A549 (cell line): ENCODE data around the gene C1QTNF4. TPM values are rescaled to one million over a fixed set of nuclear protein-coding genes. Genes with fewer than 3 reads are reported as not detected.

Experiments
- ATAC-seq, 2 experiments: fragments of 200-7000 bp in 1 of 2; fragments of >200 bp in 1 of 2; cut with Nextera tagmentation in 1 of 2; cut with Tn5 transposase in 1 of 2; 3 replicates each; pipeline versions ENCODE4 v1.8.0 to v1.9.1; 2018 to 2020; ENCODE audit warnings: mild to moderate bottlenecking in 1 of 2, moderate library complexity in 1 of 2
- CTCF ChIA-PET: fragments of 300-600 bp; sonication (Branson Sonifier 250); formaldehyde crosslinking; extraction: SDS; loops from one replicate; lab custom pipeline; 2021; ENCODE audit warnings: antibody characterized with exemption, inconsistent platforms; lab: Yijun Ruan, JAX
- POLR2A ChIA-PET: fragments of 350-600 bp; formaldehyde crosslinking; extraction: SDS; loops from one replicate; lab custom pipeline; 2021; ENCODE audit warnings: antibody characterized with exemption, inconsistent platforms; lab: Yijun Ruan, JAX
- DNase-seq, 2 experiments: peaks; one replicate each; pipeline versions ENCODE4 v3.0.0 to v3.0.0-alpha.2; 2011 to 2016; ENCODE audit warnings: low read depth in 1 of 2, low spot score in 1 of 2
- FAIRE-seq: peaks from 2 replicates; lab custom pipeline; 2011; peaks lifted over from hg19 to GRCh38; lab: Jason Lieb, UNC
- H3K27ac ChIP-seq, 2 experiments: fragments of >200 bp; sonication (Bioruptor Twin); formaldehyde crosslinking; 3 replicates each; pipeline ENCODE4 v1.5.1; 2016 to 2017
- H3K4me1 ChIP-seq: fragments of >200 bp; sonication (Bioruptor Twin); formaldehyde crosslinking; 3 replicates; pipeline ENCODE4 v1.6.1; 2016
- H3K4me2 ChIP-seq: fragments of >200 bp; sonication (Bioruptor Twin); formaldehyde crosslinking; 3 replicates; pipeline ENCODE4 v1.6.1; 2016
- H3K4me3 ChIP-seq: fragments of >200 bp; sonication (Bioruptor Twin); formaldehyde crosslinking; 3 replicates; pipeline ENCODE4 v1.5.1; 2016
- H3K9me3 ChIP-seq: fragments of >200 bp; sonication (Bioruptor Twin); formaldehyde crosslinking; 3 replicates; pipeline ENCODE4 v1.6.1; 2016
- ATOH8 ChIP-seq: fragments of 250-450 bp; sonication (Bioruptor Pico); IDR thresholded peaks from 2 replicates; pipeline ENCODE4 v1.5.0; 2020; ENCODE audit warnings: low read depth, mild to moderate bottlenecking, moderate library complexity
- CBX2 ChIP-seq: fragments of 200-600 bp; sonication (generic); IDR thresholded peaks from 2 replicates; pipeline ENCODE4 v1.6.1; 2016; ENCODE audit warnings: low read depth, mild to moderate bottlenecking, borderline replicate concordance
- CBX8 ChIP-seq: fragments of 200-600 bp; sonication (generic); IDR thresholded peaks from 2 replicates; pipeline ENCODE4 v1.6.1; 2016
- EHF ChIP-seq: fragments of 250-450 bp; sonication (Bioruptor Pico); IDR thresholded peaks from 2 replicates; pipeline ENCODE4 v1.5.0; 2020; ENCODE audit warnings: mild to moderate bottlenecking
- ESRRA ChIP-seq: fragments of 150-350 bp; IDR thresholded peaks from 2 replicates; pipeline ENCODE4 v1.6.1; 2014; ENCODE audit warnings: mild to moderate bottlenecking, low read length, borderline replicate concordance
- FOSB ChIP-seq: fragments of 250-450 bp; sonication (Bioruptor Pico); IDR thresholded peaks from 2 replicates; pipeline ENCODE4 v1.5.0; 2020; ENCODE audit warnings: mild to moderate bottlenecking, moderate library complexity
- FOSL2 ChIP-seq, 2 experiments: fragments of 450-650 bp in 1 of 2; fragments of >200 bp in 1 of 2; sonication (Bioruptor Twin) in 1 of 2; formaldehyde crosslinking; IDR thresholded peaks; 2 replicates each; pipeline versions ENCODE4 v1.5.0 to v1.6.1; 2016 to 2020; ENCODE audit warnings: mild to moderate bottlenecking in 1 of 2, moderate library complexity in 1 of 2
- FOXS1 ChIP-seq: fragments of 250-450 bp; sonication (Bioruptor Pico); IDR thresholded peaks from 2 replicates; pipeline ENCODE4 v1.5.0; 2020; ENCODE audit warnings: mild to moderate bottlenecking, moderate library complexity
- GATA3 ChIP-seq: IDR thresholded peaks from 2 replicates; pipeline ENCODE4 v1.6.1; 2012; ENCODE audit warnings: borderline replicate concordance
- HEYL ChIP-seq: fragments of 250-450 bp; sonication (Bioruptor Pico); IDR thresholded peaks from 2 replicates; pipeline ENCODE4 v1.8.0; 2021; ENCODE audit warnings: mild to moderate bottlenecking, moderate library complexity
- HOXA7 ChIP-seq: fragments of 250-450 bp; sonication (Bioruptor Pico); IDR thresholded peaks from 2 replicates; pipeline ENCODE4 v1.5.0; 2020; ENCODE audit warnings: mild to moderate bottlenecking, moderate library complexity
- HOXB13 ChIP-seq: fragments of 250-450 bp; sonication (Bioruptor Pico); IDR thresholded peaks from 2 replicates; pipeline ENCODE4 v1.5.0; 2020; ENCODE audit warnings: low read depth, mild to moderate bottlenecking, moderate library complexity
- KDM5A ChIP-seq: fragments of 200-600 bp; sonication (generic); IDR thresholded peaks from 2 replicates; pipeline ENCODE4 v1.6.1; 2016; ENCODE audit warnings: antibody characterized with exemption, mild to moderate bottlenecking
- MAFK ChIP-seq: fragments of 450-650 bp; IDR thresholded peaks from 2 replicates; pipeline ENCODE4 v1.6.1; 2014; ENCODE audit not compliant: partially characterized antibody
- NPAS2 ChIP-seq: fragments of 250-450 bp; sonication (Bioruptor Pico); IDR thresholded peaks from 2 replicates; pipeline ENCODE4 v1.8.0; 2022; ENCODE audit warnings: mild to moderate bottlenecking, moderate library complexity, borderline replicate concordance
- PBX3 ChIP-seq: IDR thresholded peaks from 2 replicates; pipeline ENCODE4 v1.6.1; 2012
- PHF8 ChIP-seq: fragments of 200-600 bp; sonication (generic); IDR thresholded peaks from 2 replicates; pipeline ENCODE4 v1.6.1; 2016; ENCODE audit warnings: low read depth, mild to moderate bottlenecking, antibody characterized with exemption, moderate library complexity, borderline replicate concordance
- RAD21 ChIP-seq, 2 experiments: fragments of >200 bp in 1 of 2; sonication (Bioruptor Twin) in 1 of 2; formaldehyde crosslinking in 1 of 2; IDR thresholded peaks in 1 of 2; conservative IDR thresholded peaks in 1 of 2; 2 replicates in 1 of 2; 3 replicates in 1 of 2; pipeline ENCODE4 v1.6.1; 2012 to 2018; ENCODE audit warnings: inconsistent platforms in 1 of 2
- SMC3 ChIP-seq: fragments of >200 bp; sonication (Bioruptor Twin); formaldehyde crosslinking; IDR thresholded peaks from 3 replicates; pipeline ENCODE4 v1.6.1; 2018; ENCODE audit warnings: inconsistent platforms
- ZC3H11A ChIP-seq: fragments of 450-650 bp; IDR thresholded peaks from 2 replicates; pipeline ENCODE4 v1.6.1; 2014; ENCODE audit warnings: antibody characterized with exemption, mild to moderate bottlenecking
- ZFP36 ChIP-seq: fragments of 450-650 bp; IDR thresholded peaks from 2 replicates; pipeline ENCODE4 v1.6.1; 2014; ENCODE audit warnings: borderline replicate concordance; ENCODE audit not compliant: partially characterized antibody
- ZSCAN20 ChIP-seq: fragments of 250-450 bp; sonication (Bioruptor Pico); IDR thresholded peaks from 2 replicates; pipeline ENCODE4 v1.8.0; 2022; ENCODE audit warnings: mild to moderate bottlenecking, moderate library complexity
- WGBS: methylation state at CpG from one replicate; pipeline ENCODE4 v1.1.6; 2017; ENCODE audit errors: missing lambda C conversion rate; 5-methylcytosine and 5-hydroxymethylcytosine counted together
- polyA plus RNA-seq, 4 experiments: library from polyadenylated mRNA; depleted of rRNA in 3 of 4; stranded (reverse); fragments of >200 nt; fragmentation: RNase III in 1 of 4; extraction: RNeasy Plus Mini Kit Qiagen cat#74134 plus additional on column Dnase treatment in 1 of 4; gene quantifications; 2 replicates in 3 of 4; 3 replicates in 1 of 4; pipeline ENCODE4 v1.2.3, GENCODE V29; 2011 to 2017
- TF ChIP-seq, protein P1 (sequence below): fragments of >200 bp; sonication (Bioruptor Twin); formaldehyde crosslinking; IDR thresholded peaks from 3 replicates; pipeline ENCODE4 v1.5.1; 2016
- TF ChIP-seq, protein P2 (sequence below): fragments of 150-350 bp; IDR thresholded peaks from 2 replicates; pipeline ENCODE4 v1.6.1; 2014; ENCODE audit warnings: low read depth, mild to moderate bottlenecking, low read length
- TF ChIP-seq, protein P3 (sequence below): fragments of 250-450 bp; sonication (Bioruptor Pico); IDR thresholded peaks from 2 replicates; pipeline ENCODE4 v1.5.0; 2021; ENCODE audit warnings: mild to moderate bottlenecking, moderate library complexity, borderline replicate concordance

C1QTNF4 gene
- polyA plus RNA-seq, 2 of the 4 experiments (the other 2 are of a cell fraction) = not detected

GRCh38 chr11:47571895-47572294, 22.3 kb downstream of the C1QTNF4 start:
- Histone ChIP-seq H3K4me1 (peaks cover 2% of the 10 kb centered on the region; the same call in 1 of the 3 replicates), H3K27ac (no peak overlapping the region), H3K4me3 (no peak overlapping the region), H3K9me3 (no peaks in the 10 kb centered on the region), H3K4me2 (no peak overlapping the region)
- DNase-seq (no peak), FAIRE-seq (no peak), ATAC-seq (peak in 1 of 2 experiments; percentile 52; a peak in 1 of 6 replicates)
- WGBS = 84% methylated on average over 1 of the region's 1 CpG
- POLR2A ChIA-PET = no interaction called here
- CTCF ChIA-PET = interaction anchor here (1.1 kb wide), 1 partner anchor 28 kb away, joined by 3 read pairs; no protein-coding TSS in a partner anchor
- TF ChIP-seq HOXB13 (CRISPR knock-in tag) = no peak
- no peak for TF ChIP-seq SMC3
- no peak for TF ChIP-seq FOXS1 (CRISPR knock-in tag)
- TF ChIP-seq, protein P1, sequence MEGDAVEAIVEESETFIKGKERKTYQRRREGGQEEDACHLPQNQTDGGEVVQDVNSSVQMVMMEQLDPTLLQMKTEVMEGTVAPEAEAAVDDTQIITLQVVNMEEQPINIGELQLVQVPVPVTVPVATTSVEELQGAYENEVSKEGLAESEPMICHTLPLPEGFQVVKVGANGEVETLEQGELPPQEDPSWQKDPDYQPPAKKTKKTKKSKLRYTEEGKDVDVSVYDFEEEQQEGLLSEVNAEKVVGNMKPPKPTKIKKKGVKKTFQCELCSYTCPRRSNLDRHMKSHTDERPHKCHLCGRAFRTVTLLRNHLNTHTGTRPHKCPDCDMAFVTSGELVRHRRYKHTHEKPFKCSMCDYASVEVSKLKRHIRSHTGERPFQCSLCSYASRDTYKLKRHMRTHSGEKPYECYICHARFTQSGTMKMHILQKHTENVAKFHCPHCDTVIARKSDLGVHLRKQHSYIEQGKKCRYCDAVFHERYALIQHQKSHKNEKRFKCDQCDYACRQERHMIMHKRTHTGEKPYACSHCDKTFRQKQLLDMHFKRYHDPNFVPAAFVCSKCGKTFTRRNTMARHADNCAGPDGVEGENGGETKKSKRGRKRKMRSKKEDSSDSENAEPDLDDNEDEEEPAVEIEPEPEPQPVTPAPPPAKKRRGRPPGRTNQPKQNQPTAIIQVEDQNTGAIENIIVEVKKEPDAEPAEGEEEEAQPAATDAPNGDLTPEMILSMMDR = no peak
- no peak for TF ChIP-seq HOXA7 (CRISPR knock-in tag)
- TF ChIP-seq CBX2 = no peak
- TF ChIP-seq CBX8 = no peak
- no peak for TF ChIP-seq MAFK
- no peak for TF ChIP-seq GATA3
- no peak for TF ChIP-seq RAD21 (conservative IDR thresholded peaks at IDR 0.05 in 1 of 2, IDR thresholded peaks at IDR 0.05 in 1 of 2)
- no peak for TF ChIP-seq PHF8
- TF ChIP-seq ZFP36 = no peak
- no peak for TF ChIP-seq ESRRA
- TF ChIP-seq, protein P2, sequence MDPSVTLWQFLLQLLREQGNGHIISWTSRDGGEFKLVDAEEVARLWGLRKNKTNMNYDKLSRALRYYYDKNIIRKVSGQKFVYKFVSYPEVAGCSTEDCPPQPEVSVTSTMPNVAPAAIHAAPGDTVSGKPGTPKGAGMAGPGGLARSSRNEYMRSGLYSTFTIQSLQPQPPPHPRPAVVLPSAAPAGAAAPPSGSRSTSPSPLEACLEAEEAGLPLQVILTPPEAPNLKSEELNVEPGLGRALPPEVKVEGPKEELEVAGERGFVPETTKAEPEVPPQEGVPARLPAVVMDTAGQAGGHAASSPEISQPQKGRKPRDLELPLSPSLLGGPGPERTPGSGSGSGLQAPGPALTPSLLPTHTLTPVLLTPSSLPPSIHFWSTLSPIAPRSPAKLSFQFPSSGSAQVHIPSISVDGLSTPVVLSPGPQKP = no peak
- no peak for TF ChIP-seq KDM5A
- TF ChIP-seq HEYL (CRISPR knock-in tag) = no peak

DNA sequence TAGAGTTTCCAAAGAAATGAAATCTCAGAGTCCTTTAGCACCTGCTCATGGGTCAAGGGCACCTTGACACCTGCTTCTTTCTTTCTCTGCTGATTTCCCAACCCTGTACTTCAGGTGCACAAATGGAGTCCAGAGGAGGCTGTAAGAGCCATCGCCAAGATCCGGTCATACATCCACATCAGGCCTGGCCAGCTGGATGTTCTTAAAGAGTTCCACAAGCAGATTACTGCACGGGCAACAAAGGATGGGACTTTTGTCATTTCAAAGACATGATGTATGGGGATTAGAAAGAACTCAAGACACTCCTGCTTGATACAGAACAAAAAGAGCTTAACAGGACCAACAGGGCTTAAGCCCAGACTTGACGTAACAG, 22.9 kb downstream of the C1QTNF4 start:
- H3K9me3 ChIP-seq = no peaks in the 10 kb centered on the region
- H3K4me1 ChIP-seq = peaks cover 7% of the 10 kb centered on the region; the same call in 2 of the 3 replicates
- FAIRE-seq (no peak), ATAC-seq (no peak), DNase-seq (no peak)
- WGBS = 94% methylated on average over 4 of the region's 4 CpGs
- no peak overlapping the region for H3K4me2 ChIP-seq
- POLR2A ChIA-PET = no interaction called here
- H3K27ac ChIP-seq = no peak overlapping the region
- CTCF ChIA-PET = interaction anchor here (0.6 to 1.1 kb wide), 4 partner anchors 9 to 27 kb away, joined by 3 read pairs; no protein-coding TSS in a partner anchor
- H3K4me3 ChIP-seq = no peak overlapping the region
- TF ChIP-seq MAFK = no peak
- TF ChIP-seq HOXA7 (CRISPR knock-in tag) = no peak
- TF ChIP-seq ZC3H11A = no peak
- TF ChIP-seq, protein P3, sequence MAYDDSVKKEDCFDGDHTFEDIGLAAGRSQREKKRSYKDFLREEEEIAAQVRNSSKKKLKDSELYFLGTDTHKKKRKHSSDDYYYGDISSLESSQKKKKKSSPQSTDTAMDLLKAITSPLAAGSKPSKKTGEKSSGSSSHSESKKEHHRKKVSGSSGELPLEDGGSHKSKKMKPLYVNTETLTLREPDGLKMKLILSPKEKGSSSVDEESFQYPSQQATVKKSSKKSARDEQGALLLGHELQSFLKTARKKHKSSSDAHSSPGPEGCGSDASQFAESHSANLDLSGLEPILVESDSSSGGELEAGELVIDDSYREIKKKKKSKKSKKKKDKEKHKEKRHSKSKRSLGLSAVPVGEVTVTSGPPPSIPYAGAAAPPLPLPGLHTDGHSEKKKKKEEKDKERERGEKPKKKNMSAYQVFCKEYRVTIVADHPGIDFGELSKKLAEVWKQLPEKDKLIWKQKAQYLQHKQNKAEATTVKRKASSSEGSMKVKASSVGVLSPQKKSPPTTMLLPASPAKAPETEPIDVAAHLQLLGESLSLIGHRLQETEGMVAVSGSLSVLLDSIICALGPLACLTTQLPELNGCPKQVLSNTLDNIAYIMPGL (CRISPR knock-in tag) = no peak
- no peak for TF ChIP-seq ZSCAN20 (CRISPR knock-in tag)
- TF ChIP-seq CBX8 = no peak
- TF ChIP-seq PBX3 = no peak
- TF ChIP-seq, protein P1 = no peak
- no peak for TF ChIP-seq FOSB (CRISPR knock-in tag)
- TF ChIP-seq ATOH8 = no peak
- no peak for TF ChIP-seq HOXB13 (CRISPR knock-in tag)
- no peak for TF ChIP-seq EHF
- no peak for TF ChIP-seq FOSL2 (IDR thresholded peaks at IDR 0.05)
- no peak for TF ChIP-seq FOSL2 (CRISPR knock-in tag; IDR thresholded peaks at IDR 0.05)
- no peak for TF ChIP-seq NPAS2
- no peak for TF ChIP-seq FOXS1 (CRISPR knock-in tag)
- no peak for TF ChIP-seq PHF8
